ENCODE results near the gene ARAP3. TPM values are rescaled to one million over a fixed set of nuclear protein-coding genes. Genes with fewer than 3 reads are reported as not detected.

ARAP3 gene
- total RNA-seq, 1 donor from 2014 or later: 17.4 TPM

DNA sequence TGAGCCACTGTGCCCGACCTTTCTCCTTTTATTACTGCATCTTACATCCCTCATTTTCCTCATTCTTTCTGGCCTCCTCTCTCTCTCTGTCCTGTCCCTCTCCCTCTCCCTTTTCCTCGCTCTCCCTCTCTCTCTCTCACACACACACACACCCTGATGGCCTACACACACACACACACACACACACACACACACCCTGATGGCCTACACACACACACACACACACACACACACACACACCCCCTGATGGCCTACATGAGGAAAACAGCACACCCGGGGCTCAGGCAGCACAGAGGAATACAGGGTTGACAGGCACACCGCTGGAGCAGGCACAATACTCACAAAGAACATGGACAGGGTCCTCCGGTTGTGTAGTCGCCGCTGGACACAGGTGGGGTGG, 27.0 kb downstream of the ARAP3 start:
- no peak for TF ChIP-seq EZH2 (IDR thresholded peaks at IDR 0.05; ENCODE audit: insufficient read depth, low read length)
- TF ChIP-seq, protein P1, sequence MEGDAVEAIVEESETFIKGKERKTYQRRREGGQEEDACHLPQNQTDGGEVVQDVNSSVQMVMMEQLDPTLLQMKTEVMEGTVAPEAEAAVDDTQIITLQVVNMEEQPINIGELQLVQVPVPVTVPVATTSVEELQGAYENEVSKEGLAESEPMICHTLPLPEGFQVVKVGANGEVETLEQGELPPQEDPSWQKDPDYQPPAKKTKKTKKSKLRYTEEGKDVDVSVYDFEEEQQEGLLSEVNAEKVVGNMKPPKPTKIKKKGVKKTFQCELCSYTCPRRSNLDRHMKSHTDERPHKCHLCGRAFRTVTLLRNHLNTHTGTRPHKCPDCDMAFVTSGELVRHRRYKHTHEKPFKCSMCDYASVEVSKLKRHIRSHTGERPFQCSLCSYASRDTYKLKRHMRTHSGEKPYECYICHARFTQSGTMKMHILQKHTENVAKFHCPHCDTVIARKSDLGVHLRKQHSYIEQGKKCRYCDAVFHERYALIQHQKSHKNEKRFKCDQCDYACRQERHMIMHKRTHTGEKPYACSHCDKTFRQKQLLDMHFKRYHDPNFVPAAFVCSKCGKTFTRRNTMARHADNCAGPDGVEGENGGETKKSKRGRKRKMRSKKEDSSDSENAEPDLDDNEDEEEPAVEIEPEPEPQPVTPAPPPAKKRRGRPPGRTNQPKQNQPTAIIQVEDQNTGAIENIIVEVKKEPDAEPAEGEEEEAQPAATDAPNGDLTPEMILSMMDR (IDR thresholded peaks at IDR 0.05; ENCODE audit: insufficient read depth, low read depth, low read length): no peak
- Mint-ChIP-seq H3K27me3 (ENCODE audit: low read depth, unreplicated experiment) (no peaks in the 10 kb centered on the region), H3K27ac (ENCODE audit: unreplicated experiment) (peak overlapping the region; percentile 45), H3K36me3 (ENCODE audit: low read depth, unreplicated experiment) (peaks cover 44% of the 10 kb centered on the region), H3K4me3 (ENCODE audit: unreplicated experiment) (no peak overlapping the region), H3K9me3 (ENCODE audit: unreplicated experiment) (no peaks in the 10 kb centered on the region), H3K4me1 (ENCODE audit: low read depth, unreplicated experiment) (peaks cover 23% of the 10 kb centered on the region)
- H3K36me3 ChIP-seq (ENCODE audit: insufficient read depth, low read length): peaks cover 9% of the 10 kb centered on the region
- no peak overlapping the region for H3K4me2 ChIP-seq (ENCODE audit: low read length)
- H3K79me2 ChIP-seq (ENCODE audit: insufficient read depth, low read length): peaks cover 3% of the 10 kb centered on the region
- no peak overlapping the region for H2AFZ ChIP-seq (ENCODE audit: low read depth, low read length)
- H3K4me1 ChIP-seq (ENCODE audit: insufficient read depth, low read length): peaks cover 29% of the 10 kb centered on the region
- FAIRE-seq (no peak), DNase-seq (ENCODE audit: low read depth) (no peak)
- H3K27me3 ChIP-seq (ENCODE audit: insufficient read depth, low read length): no peaks in the 10 kb centered on the region
- H3K9me3 ChIP-seq (ENCODE audit: insufficient read depth, low read depth, low read length): no peaks in the 10 kb centered on the region
- H3K27ac ChIP-seq (ENCODE audit: low read depth, low read length): no peak overlapping the region
- no peak overlapping the region for H3K4me3 ChIP-seq (ENCODE audit: insufficient read depth, low read depth, low read length)
- H3K9ac ChIP-seq (ENCODE audit: low read length): no peak overlapping the region
- H4K20me1 ChIP-seq (ENCODE audit: insufficient read depth, low read length): no peaks in the 10 kb centered on the region

DNA sequence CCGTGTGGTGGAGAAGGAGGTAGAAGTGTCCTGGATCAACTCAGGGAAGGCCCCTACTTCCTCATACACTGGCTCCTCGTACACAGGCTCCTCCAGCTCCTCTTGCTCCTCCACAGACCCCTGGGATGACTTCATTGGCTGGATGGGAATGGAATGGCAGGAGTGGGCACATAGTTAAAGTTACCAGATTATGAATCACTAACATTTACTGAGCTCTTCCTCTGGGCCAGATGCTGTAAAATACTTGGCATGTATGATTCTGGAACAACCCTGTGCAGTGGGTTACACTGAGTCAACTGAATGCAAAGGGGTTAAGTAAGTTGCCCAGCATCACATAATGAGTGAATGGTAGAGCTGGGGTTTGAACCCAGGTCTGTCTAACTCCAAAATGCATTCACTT, 27.7 kb downstream of the ARAP3 start:
- peaks cover 39% of the 10 kb centered on the region for H3K36me3 Mint-ChIP-seq (ENCODE audit: low read depth, unreplicated experiment)
- FAIRE-seq (peak; percentile 45), DNase-seq (ENCODE audit: low read depth) (peak; percentile 84)
- no peaks in the 10 kb centered on the region for H3K27me3 ChIP-seq (ENCODE audit: insufficient read depth, low read length)
- no peaks in the 10 kb centered on the region for H3K9me3 Mint-ChIP-seq (ENCODE audit: unreplicated experiment)
- H3K4me2 ChIP-seq (ENCODE audit: low read length): peak overlapping the region; percentile 17
- H3K27ac ChIP-seq (ENCODE audit: low read depth, low read length): peak overlapping the region; percentile 78
- no peaks in the 10 kb centered on the region for H3K27me3 Mint-ChIP-seq (ENCODE audit: low read depth, unreplicated experiment)
- H3K4me3 Mint-ChIP-seq (ENCODE audit: unreplicated experiment): no peak overlapping the region
- TF ChIP-seq, protein P1 (IDR thresholded peaks at IDR 0.05; ENCODE audit: insufficient read depth, low read depth, low read length): no peak
- TF ChIP-seq EZH2 (IDR thresholded peaks at IDR 0.05; ENCODE audit: insufficient read depth, low read length): no peak
- H3K36me3 ChIP-seq (ENCODE audit: insufficient read depth, low read length): peaks cover 9% of the 10 kb centered on the region
- H3K4me1 ChIP-seq (ENCODE audit: insufficient read depth, low read length): peaks cover 29% of the 10 kb centered on the region
- H4K20me1 ChIP-seq (ENCODE audit: insufficient read depth, low read length): peaks cover 4% of the 10 kb centered on the region
- H3K27ac Mint-ChIP-seq (ENCODE audit: unreplicated experiment): peak overlapping the region; percentile 95
- H3K9me3 ChIP-seq (ENCODE audit: insufficient read depth, low read depth, low read length): no peaks in the 10 kb centered on the region
- H3K4me1 Mint-ChIP-seq (ENCODE audit: low read depth, unreplicated experiment): peaks cover 29% of the 10 kb centered on the region
- peaks cover 3% of the 10 kb centered on the region for H3K79me2 ChIP-seq (ENCODE audit: insufficient read depth, low read length)
- H3K9ac ChIP-seq (ENCODE audit: low read length): peak overlapping the region; percentile 44
- H2AFZ ChIP-seq (ENCODE audit: low read depth, low read length): no peak overlapping the region
- no peak overlapping the region for H3K4me3 ChIP-seq (ENCODE audit: insufficient read depth, low read depth, low read length)

DNA sequence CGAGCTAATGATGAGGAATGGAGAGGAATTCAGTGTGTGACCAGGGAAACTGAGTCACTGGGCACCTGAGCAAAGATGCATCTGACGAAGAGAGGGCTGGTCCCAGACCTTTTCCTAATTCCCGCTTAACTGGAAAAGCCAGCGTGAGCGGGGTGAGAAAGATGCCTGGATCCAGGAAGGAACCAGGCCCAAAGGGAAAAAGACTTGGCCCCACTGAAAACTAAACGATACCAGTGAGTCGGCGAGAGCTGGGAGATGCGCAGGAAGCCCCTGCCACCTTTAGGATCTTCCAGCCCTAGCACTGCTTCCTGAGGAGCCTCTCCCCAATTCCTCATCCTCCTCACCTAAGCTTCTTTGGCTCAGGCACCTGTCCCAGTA, 30.3 kb downstream of the ARAP3 start:
- Mint-ChIP-seq H3K9me3 (ENCODE audit: unreplicated experiment) (no peaks in the 10 kb centered on the region), H3K36me3 (ENCODE audit: low read depth, unreplicated experiment) (peaks cover 37% of the 10 kb centered on the region), H3K4me1 (ENCODE audit: low read depth, unreplicated experiment) (peaks cover 13% of the 10 kb centered on the region), H3K4me3 (ENCODE audit: unreplicated experiment) (peak overlapping the region; percentile 99), H3K27ac (ENCODE audit: unreplicated experiment) (peak overlapping the region; percentile 51), H3K27me3 (ENCODE audit: low read depth, unreplicated experiment) (no peaks in the 10 kb centered on the region)
- Histone ChIP-seq H3K27ac (ENCODE audit: low read depth, low read length) (peak overlapping the region; percentile 19), H3K4me3 (ENCODE audit: insufficient read depth, low read depth, low read length) (peak overlapping the region; percentile 83), H3K79me2 (ENCODE audit: insufficient read depth, low read length) (peaks cover 3% of the 10 kb centered on the region), H4K20me1 (ENCODE audit: insufficient read depth, low read length) (peaks cover 9% of the 10 kb centered on the region), H3K36me3 (ENCODE audit: insufficient read depth, low read length) (peaks cover 6% of the 10 kb centered on the region), H2AFZ (ENCODE audit: low read depth, low read length) (peak overlapping the region; percentile 44), H3K4me2 (ENCODE audit: low read length) (peak overlapping the region; percentile 97), H3K9ac (ENCODE audit: low read length) (peak overlapping the region; percentile 81), H3K27me3 (ENCODE audit: insufficient read depth, low read length) (no peaks in the 10 kb centered on the region), H3K9me3 (ENCODE audit: insufficient read depth, low read depth, low read length) (no peaks in the 10 kb centered on the region), H3K4me1 (ENCODE audit: insufficient read depth, low read length) (peaks cover 17% of the 10 kb centered on the region)
- no peak for TF ChIP-seq EZH2 (IDR thresholded peaks at IDR 0.05; ENCODE audit: insufficient read depth, low read length)
- TF ChIP-seq, protein P1 (IDR thresholded peaks at IDR 0.05; ENCODE audit: insufficient read depth, low read depth, low read length): no peak
- DNase-seq (ENCODE audit: low read depth) (no peak), FAIRE-seq (no peak)
